Testis (tissue), 3 donors: ENCODE measurements around the gene HOXA6. TPM values are rescaled to one million over a fixed set of nuclear protein-coding genes. Genes with fewer than 3 reads are reported as not detected.

Source experiments
- DNase-seq: peaks from one replicate; pipeline ENCODE4 v3.0.0-alpha.2; 2019
- H3K27ac ChIP-seq, 2 donors: fragments of 200-600 bp; sonication (generic); one replicate each; pipeline ENCODE4 v1.5.1; 2019
- H3K27me3 ChIP-seq: fragments of 200-600 bp; sonication (generic); one replicate; pipeline ENCODE4 v1.5.1; 2019
- H3K36me3 ChIP-seq: fragments of 200-600 bp; sonication (generic); one replicate; pipeline ENCODE4 v1.5.1; 2017; ENCODE audit warnings: low read depth; ENCODE audit errors: missing control alignments
- H3K4me1 ChIP-seq: fragments of 200-600 bp; sonication (generic); one replicate; pipeline ENCODE4 v1.5.1; 2019
- H3K4me3 ChIP-seq, 2 donors: fragments of 200-600 bp; sonication (generic); one replicate each; pipeline ENCODE4 v1.5.1; 2017 to 2019
- H3K9me3 ChIP-seq: fragments of 200-600 bp; sonication (generic); one replicate; pipeline ENCODE4 v1.5.1; 2017
- POLR2A ChIP-seq: fragments of 450-650 bp; IDR thresholded peaks from one replicate; pipeline ENCODE4 v1.6.1; 2017; ENCODE audit warnings: antibody characterized with exemption, mild to moderate bottlenecking, moderate library complexity
- WGBS, 2 donors: methylation state at CpG; one replicate each; pipeline ENCODE4 v1.1.5; 2018; 5-methylcytosine and 5-hydroxymethylcytosine counted together
- intact Hi-C: fragments of 100-400 bp; cut with DNase I; formaldehyde crosslinking; loops from one replicate; pipeline ENCODE4 v1.15.1; 2023; ENCODE audit warnings: low total_unique reads
- polyA plus RNA-seq: library from polyadenylated mRNA; stranded (reverse); fragments of 350-450 nt; fragmentation: Illumina TruSeq; extraction: RNeasy Lipid Tissue Mini Kit (QIAGEN cat#74804); gene quantifications from one replicate; pipeline ENCODE4 v1.2.3, GENCODE V29; 2014; ENCODE audit warnings: low read depth, low replicate concordance; ENCODE audit not compliant: insufficient read depth
- total RNA-seq, 2 donors: library from RNA; depleted of rRNA; stranded (reverse); fragments of >200 nt; gene quantifications; one replicate each; pipeline ENCODE4 v1.2.3, GENCODE V29; 2016
- TF ChIP-seq, protein P1 (sequence below), 3 experiments: fragments of 450-650 bp in 2 of 3; fragments of 200-600 bp in 1 of 3; sonication (generic) in 1 of 3; IDR thresholded peaks; one replicate each; pipeline ENCODE4 v1.5.1; 2016 to 2019; ENCODE audit warnings: antibody characterized with exemption in 3 of 3, mild to moderate bottlenecking in 2 of 3, moderate library complexity in 1 of 3

The HOXA6 gene
- total and polyA plus RNA-seq, 3 donors from 2014 or later = 0.37 TPM; not detected in 2

DNA sequence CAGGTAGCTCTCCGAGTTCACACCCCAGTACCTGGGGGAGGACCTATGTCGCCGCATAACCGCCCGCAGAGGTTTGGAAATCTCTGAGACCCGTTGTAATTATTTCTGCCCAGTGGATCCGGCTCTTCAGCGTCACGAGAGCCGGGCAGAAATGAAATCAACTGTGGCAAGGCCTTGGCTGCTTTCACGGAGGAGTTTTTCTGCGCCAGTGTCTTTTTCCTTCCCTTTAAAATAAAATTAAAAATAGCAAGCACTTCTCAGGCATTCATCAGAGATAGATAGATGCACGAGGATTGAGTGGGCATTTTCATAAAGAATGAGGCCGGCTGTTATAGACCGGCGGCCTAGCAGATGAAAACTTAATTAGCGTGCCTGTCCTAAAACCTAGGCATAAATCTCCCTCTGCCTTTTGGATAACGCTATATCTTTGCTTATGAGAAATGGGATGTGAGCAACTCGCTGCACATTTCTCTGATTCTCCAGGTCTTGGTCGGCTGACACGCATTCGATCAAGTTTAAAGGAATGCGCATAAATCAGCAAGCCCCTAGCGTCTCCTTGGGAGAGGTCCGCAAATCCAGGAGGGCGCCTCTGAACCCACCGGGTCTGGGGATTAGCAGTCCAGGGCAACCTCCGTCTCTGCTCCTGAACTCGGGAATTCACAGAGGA, 45.9 kb upstream of the HOXA6 start:
- WGBS, 2 donors = 19% methylated on average over 29 of the region's 29 CpGs
- peak; percentile 9 for DNase-seq
- H3K4me1 ChIP-seq = peaks cover 9% of the 10 kb centered on the region
- no peaks in the 10 kb centered on the region for H3K36me3 ChIP-seq
- H3K27me3 ChIP-seq = no peaks in the 10 kb centered on the region
- no peaks in the 10 kb centered on the region for H3K9me3 ChIP-seq
- TF ChIP-seq, protein P1, sequence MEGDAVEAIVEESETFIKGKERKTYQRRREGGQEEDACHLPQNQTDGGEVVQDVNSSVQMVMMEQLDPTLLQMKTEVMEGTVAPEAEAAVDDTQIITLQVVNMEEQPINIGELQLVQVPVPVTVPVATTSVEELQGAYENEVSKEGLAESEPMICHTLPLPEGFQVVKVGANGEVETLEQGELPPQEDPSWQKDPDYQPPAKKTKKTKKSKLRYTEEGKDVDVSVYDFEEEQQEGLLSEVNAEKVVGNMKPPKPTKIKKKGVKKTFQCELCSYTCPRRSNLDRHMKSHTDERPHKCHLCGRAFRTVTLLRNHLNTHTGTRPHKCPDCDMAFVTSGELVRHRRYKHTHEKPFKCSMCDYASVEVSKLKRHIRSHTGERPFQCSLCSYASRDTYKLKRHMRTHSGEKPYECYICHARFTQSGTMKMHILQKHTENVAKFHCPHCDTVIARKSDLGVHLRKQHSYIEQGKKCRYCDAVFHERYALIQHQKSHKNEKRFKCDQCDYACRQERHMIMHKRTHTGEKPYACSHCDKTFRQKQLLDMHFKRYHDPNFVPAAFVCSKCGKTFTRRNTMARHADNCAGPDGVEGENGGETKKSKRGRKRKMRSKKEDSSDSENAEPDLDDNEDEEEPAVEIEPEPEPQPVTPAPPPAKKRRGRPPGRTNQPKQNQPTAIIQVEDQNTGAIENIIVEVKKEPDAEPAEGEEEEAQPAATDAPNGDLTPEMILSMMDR (IDR thresholded peaks at IDR 0.05) = no peak
- no peak for TF ChIP-seq POLR2A
- H3K4me3 ChIP-seq = no peak overlapping the region
- intact Hi-C loops = loop anchor here (10.0 kb wide), 2 partner anchors 741 to 891 kb away; no protein-coding TSS in a partner anchor
- no peak overlapping the region for H3K27ac ChIP-seq

GRCh38 chr7:27192546-27193334, 45.2 kb upstream of the HOXA6 start:
- WGBS, 2 donors = 2% methylated on average over 17 to 72 of the region's 78 CpGs
- H3K36me3 ChIP-seq = no peaks in the 10 kb centered on the region
- peaks cover 9% of the 10 kb centered on the region for H3K4me1 ChIP-seq
- no peaks in the 10 kb centered on the region for H3K27me3 ChIP-seq
- H3K27ac ChIP-seq = no peak overlapping the region
- no peaks in the 10 kb centered on the region for H3K9me3 ChIP-seq
- intact Hi-C loops = loop anchor here (10.0 kb wide), 2 partner anchors 742 to 892 kb away; no protein-coding TSS in a partner anchor
- TF ChIP-seq POLR2A = no peak
- TF ChIP-seq, protein P1 (IDR thresholded peaks at IDR 0.05) = no peak
- no peak for DNase-seq
- peak overlapping the region; percentile 11 to 27 for H3K4me3 ChIP-seq

DNA sequence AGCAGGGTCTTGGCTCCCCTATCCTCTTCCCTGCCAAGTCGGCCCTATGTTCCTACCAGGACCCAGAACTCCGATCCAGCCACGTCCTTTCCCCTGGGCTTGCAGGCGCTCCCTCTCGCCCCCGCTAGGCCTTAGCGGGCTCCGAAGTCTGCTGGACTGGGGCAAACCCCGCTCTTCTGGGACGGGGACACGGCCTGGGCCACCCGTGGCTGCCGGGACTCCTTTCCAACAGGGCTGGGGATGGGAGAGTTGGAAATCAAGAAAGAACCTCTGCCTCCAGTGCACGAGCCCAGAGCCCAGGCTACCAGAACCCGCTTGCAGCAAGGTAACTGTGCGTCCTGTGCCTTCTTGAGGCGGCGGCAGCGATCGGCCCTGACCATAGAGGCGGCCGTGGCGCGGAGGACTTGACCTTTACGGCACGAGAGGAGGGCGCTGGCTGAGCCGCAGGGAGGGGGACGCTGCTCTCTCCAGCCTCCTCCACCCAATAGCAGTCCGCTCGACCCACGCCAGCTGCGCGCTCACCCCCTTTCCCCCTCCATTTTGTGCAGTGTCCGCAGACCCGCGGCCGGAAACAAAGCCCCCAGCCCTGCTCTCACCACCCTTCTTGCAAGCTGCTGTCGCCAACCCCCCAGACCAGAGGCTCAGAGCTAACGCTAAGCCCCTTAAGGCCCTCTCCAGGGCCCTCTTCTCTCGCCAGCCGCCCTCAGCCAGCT, 44.4 kb upstream of the HOXA6 start:
- 22 to 33% methylated on average over 13 to 36 of the region's 42 CpGs for WGBS, 2 donors
- Histone ChIP-seq H3K36me3 (no peaks in the 10 kb centered on the region), H3K27ac (no peak overlapping the region), H3K4me3 (peak overlapping the region in 1 of 2 donors; percentile 11), H3K4me1 (peaks cover 9% of the 10 kb centered on the region), H3K27me3 (no peaks in the 10 kb centered on the region), H3K9me3 (no peaks in the 10 kb centered on the region)
- DNase-seq = no peak
- intact Hi-C loops = loop anchor here (10.0 kb wide), 2 partner anchors 743 to 893 kb away; no protein-coding TSS in a partner anchor
- TF ChIP-seq, protein P1 (IDR thresholded peaks at IDR 0.05) = no peak

- no peak overlapping the region for H3K27ac ChIP-seq
- peaks cover 9% of the 10 kb centered on the region for H3K4me1 ChIP-seq
- H3K9me3 ChIP-seq = no peaks in the 10 kb centered on the region
- DNase-seq = no peak
- no peaks in the 10 kb centered on the region for H3K36me3 ChIP-seq
- no peaks in the 10 kb centered on the region for H3K27me3 ChIP-seq
- intact Hi-C loops = loop anchor here (10.0 kb wide), 2 partner anchors 744 to 894 kb away; no protein-coding TSS in a partner anchor
- 39 to 42% methylated on average over 15 of the region's 15 CpGs for WGBS, 2 donors
- no peak for TF ChIP-seq POLR2A
- TF ChIP-seq, protein P1 (IDR thresholded peaks at IDR 0.05) = no peak
- H3K4me3 ChIP-seq = no peak overlapping the region
Measured at GRCh38 chr7:27191161-27191731, 43.7 kb upstream of the HOXA6 start.
